ENCODE results near the gene GPR153. TPM values are rescaled to one million over a fixed set of nuclear protein-coding genes. Genes with fewer than 3 reads are reported as not detected.

The GPR153 gene
- total and polyA plus RNA-seq, 2 donors: 12.2 to 12.9 TPM

DNA sequence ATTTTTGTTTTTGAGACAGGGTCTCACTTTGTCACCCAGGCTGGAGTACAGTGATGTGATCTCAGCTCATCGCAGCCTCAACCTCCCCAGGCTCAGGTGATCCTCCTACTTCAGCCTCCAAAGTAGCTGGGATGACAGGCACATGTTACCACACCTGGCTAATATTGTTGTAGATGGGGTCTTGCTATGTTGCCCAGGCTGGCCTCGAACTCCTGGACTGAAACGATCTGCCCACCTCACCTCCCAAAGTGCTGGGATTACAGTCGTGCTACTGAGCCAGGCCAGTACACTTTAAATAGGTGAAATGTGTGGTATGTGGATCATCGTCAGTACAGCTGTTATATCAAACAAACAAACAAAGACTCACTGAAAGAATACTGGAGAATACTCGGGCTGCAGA is 35.0 kb upstream of the GPR153 start:
- DNase-seq (ENCODE audit: extremely low spot score): no peak
- Histone ChIP-seq H3K4me1 (ENCODE audit: insufficient read depth) (no peaks in the 10 kb centered on the region), H3K36me3 (ENCODE audit: insufficient read depth) (no peaks in the 10 kb centered on the region), H3K4me3 (ENCODE audit: low read depth, low read length) (no peak overlapping the region), H3K27ac (ENCODE audit: low read depth) (no peak overlapping the region)
- WGBS: 91% methylated on average over 6 of the region's 6 CpGs

GRCh38 chr1:6294890-6295556 is 34.1 kb upstream of the GPR153 start:
- no peaks in the 10 kb centered on the region for H3K4me1 ChIP-seq (ENCODE audit: insufficient read depth)
- no peak overlapping the region for H3K27ac ChIP-seq (ENCODE audit: low read depth)
- WGBS: 86% methylated on average over 23 of the region's 23 CpGs
- no peak overlapping the region for H3K4me3 ChIP-seq (ENCODE audit: low read depth, low read length)
- DNase-seq (ENCODE audit: extremely low spot score): no peak
- H3K36me3 ChIP-seq (ENCODE audit: insufficient read depth): no peaks in the 10 kb centered on the region

GRCh38 chr1:6294080-6294889 is 33.4 kb upstream of the GPR153 start:
- no peaks in the 10 kb centered on the region for H3K4me1 ChIP-seq (ENCODE audit: insufficient read depth)
- no peak for DNase-seq (ENCODE audit: extremely low spot score)
- H3K36me3 ChIP-seq (ENCODE audit: insufficient read depth): no peaks in the 10 kb centered on the region
- WGBS: 88% methylated on average over 14 of the region's 14 CpGs
- H3K27ac ChIP-seq (ENCODE audit: low read depth): no peak overlapping the region
- no peak overlapping the region for H3K4me3 ChIP-seq (ENCODE audit: low read depth, low read length)

DNA sequence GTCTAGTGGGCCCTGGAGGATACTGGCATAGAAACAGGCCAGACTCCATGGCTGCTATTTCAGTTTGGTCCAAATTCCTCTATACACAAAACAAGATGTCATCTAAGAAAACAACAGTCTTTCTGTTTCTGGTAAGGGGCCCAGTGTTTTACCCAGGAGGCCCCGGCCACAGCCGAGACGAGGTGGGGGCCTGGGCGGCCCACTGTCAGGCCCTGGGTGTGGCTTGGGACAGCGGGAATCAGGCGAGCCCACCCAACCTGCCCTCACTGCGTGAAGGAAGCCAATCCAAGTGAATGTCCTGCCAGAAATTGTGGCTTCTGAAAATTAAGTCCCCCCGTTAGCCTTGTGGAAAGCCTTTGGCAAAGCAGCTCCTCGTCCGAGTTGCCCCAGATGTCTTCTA is 31.2 kb upstream of the GPR153 start:
- no peak for DNase-seq (ENCODE audit: extremely low spot score)
- no peak overlapping the region for H3K27ac ChIP-seq (ENCODE audit: low read depth)
- WGBS: 67% methylated on average over 10 of the region's 10 CpGs
- H3K4me1 ChIP-seq (ENCODE audit: insufficient read depth): peaks cover 3% of the 10 kb centered on the region
- no peaks in the 10 kb centered on the region for H3K36me3 ChIP-seq (ENCODE audit: insufficient read depth)
- H3K4me3 ChIP-seq (ENCODE audit: low read depth, low read length): no peak overlapping the region

- DNase-seq (ENCODE audit: extremely low spot score): no peak
- H3K36me3 ChIP-seq (ENCODE audit: insufficient read depth): no peaks in the 10 kb centered on the region
- peaks cover 3% of the 10 kb centered on the region for H3K4me1 ChIP-seq (ENCODE audit: insufficient read depth)
- 72% methylated on average over 10 of the region's 10 CpGs for WGBS
- no peak overlapping the region for H3K27ac ChIP-seq (ENCODE audit: low read depth)
- H3K4me3 ChIP-seq (ENCODE audit: low read depth, low read length): no peak overlapping the region
These were observed 27.8 kb upstream of the GPR153 start for GRCh38 chr1:6288665-6289064.

- no peak overlapping the region for H3K4me3 ChIP-seq (ENCODE audit: low read depth, low read length)
- WGBS: 89% methylated on average over 14 of the region's 14 CpGs
- no peak for DNase-seq (ENCODE audit: extremely low spot score)
- no peaks in the 10 kb centered on the region for H3K36me3 ChIP-seq (ENCODE audit: insufficient read depth)
- no peak overlapping the region for H3K27ac ChIP-seq (ENCODE audit: low read depth)
- peaks cover 3% of the 10 kb centered on the region for H3K4me1 ChIP-seq (ENCODE audit: insufficient read depth)
These were observed 27.1 kb upstream of the GPR153 start for GRCh38 chr1:6288026-6288425.

- Histone ChIP-seq H3K4me1 (ENCODE audit: insufficient read depth) (peaks cover 3% of the 10 kb centered on the region), H3K27ac (ENCODE audit: low read depth) (no peak overlapping the region), H3K36me3 (ENCODE audit: insufficient read depth) (no peaks in the 10 kb centered on the region), H3K4me3 (ENCODE audit: low read depth, low read length) (no peak overlapping the region)
- DNase-seq (ENCODE audit: extremely low spot score): no peak
- WGBS: 67% methylated on average over 10 of the region's 10 CpGs
These were observed 26.6 kb upstream of the GPR153 start for GRCh38 chr1:6287431-6287886.

DNA sequence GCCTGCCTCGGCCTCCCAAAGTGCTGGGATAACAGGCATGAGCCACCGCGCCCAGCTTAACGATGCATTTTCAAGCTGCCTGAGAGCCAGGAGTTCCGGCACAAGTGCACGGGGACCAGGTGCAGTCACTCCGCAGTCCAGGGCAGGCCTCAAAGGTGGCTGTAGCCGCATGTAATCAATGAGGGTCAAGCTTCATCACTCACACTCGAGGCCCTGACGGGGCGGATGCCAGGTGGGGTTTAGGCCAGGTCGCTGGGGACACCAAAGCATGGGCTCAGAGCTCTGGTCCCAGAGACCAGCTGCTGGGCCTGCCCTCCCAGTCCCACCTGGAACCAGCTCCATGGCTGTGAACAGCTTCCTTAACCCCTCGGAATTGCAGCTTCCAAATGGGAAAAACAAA is 26.1 kb upstream of the GPR153 start:
- DNase-seq (ENCODE audit: extremely low spot score): no peak
- Histone ChIP-seq H3K4me1 (ENCODE audit: insufficient read depth) (peaks cover 3% of the 10 kb centered on the region), H3K36me3 (ENCODE audit: insufficient read depth) (no peaks in the 10 kb centered on the region), H3K27ac (ENCODE audit: low read depth) (no peak overlapping the region), H3K4me3 (ENCODE audit: low read depth, low read length) (no peak overlapping the region)
- 83% methylated on average over 13 of the region's 13 CpGs for WGBS

DNA sequence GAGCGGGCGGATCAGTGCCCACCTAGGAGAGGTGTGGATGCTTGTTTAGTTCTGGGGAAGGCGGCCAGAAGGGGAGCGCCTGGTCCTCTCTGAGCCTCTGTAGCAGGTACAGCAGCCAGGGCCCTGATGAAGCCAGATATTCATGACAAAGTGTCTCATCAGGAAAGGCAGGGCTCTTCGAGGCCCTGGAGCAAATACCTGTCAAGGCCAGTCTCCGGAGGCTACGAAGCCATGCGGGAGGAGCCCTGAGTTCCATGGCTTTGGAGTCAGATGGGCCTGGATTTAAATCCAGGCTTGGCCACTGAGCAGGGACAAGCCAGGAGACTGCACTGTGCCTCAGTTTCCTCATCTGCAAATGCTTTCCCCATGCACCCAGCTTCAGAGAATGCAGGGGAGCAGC is 25.4 kb upstream of the GPR153 start:
- Histone ChIP-seq H3K4me1 (ENCODE audit: insufficient read depth) (peaks cover 3% of the 10 kb centered on the region), H3K36me3 (ENCODE audit: insufficient read depth) (no peaks in the 10 kb centered on the region), H3K4me3 (ENCODE audit: low read depth, low read length) (no peak overlapping the region), H3K27ac (ENCODE audit: low read depth) (no peak overlapping the region)
- DNase-seq (ENCODE audit: extremely low spot score): no peak
- 96% methylated on average over 8 of the region's 8 CpGs for WGBS

GRCh38 chr1:6285336-6285735 is 24.4 kb upstream of the GPR153 start:
- no peak overlapping the region for H3K4me3 ChIP-seq (ENCODE audit: low read depth, low read length)
- DNase-seq (ENCODE audit: extremely low spot score): no peak
- no peak overlapping the region for H3K27ac ChIP-seq (ENCODE audit: low read depth)
- WGBS: 93% methylated on average over 11 of the region's 11 CpGs
- H3K36me3 ChIP-seq (ENCODE audit: insufficient read depth): no peaks in the 10 kb centered on the region
- peaks cover 3% of the 10 kb centered on the region for H3K4me1 ChIP-seq (ENCODE audit: insufficient read depth)

DNA sequence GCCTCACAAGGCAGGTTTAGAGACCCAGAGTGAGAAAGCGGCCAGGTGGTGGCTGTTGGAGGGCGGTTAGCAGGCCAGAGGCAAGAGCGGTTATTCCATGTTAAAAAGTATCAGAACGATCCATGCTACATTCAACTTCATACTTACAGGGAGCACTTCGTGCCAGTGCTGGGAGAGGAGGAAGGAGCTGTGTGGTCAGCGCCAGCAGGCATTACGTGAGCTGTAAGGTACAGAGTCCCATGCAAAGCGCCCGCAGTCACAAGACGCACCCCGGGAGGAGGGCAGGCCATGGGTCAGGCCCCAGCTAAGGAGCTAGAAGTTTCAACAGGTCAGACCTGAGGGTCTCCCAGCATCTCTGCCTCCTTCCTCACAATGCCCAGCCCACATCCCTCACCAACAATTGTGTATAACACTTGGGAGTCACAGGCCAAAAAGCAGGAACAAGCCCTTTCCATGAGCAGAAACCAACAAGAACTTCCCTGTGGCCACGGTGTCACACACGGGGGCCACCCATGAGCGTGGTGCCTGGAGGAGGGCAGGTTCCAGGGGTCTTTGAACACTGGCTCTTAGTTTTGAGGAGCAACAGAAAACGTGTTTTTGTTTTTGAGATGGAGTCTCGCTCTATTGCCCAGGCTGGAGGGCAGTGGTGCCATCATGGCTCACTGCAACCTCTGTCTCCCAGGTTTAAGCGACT is 21.8 kb upstream of the GPR153 start:
- no peak overlapping the region for H3K27ac ChIP-seq (ENCODE audit: low read depth)

DNA sequence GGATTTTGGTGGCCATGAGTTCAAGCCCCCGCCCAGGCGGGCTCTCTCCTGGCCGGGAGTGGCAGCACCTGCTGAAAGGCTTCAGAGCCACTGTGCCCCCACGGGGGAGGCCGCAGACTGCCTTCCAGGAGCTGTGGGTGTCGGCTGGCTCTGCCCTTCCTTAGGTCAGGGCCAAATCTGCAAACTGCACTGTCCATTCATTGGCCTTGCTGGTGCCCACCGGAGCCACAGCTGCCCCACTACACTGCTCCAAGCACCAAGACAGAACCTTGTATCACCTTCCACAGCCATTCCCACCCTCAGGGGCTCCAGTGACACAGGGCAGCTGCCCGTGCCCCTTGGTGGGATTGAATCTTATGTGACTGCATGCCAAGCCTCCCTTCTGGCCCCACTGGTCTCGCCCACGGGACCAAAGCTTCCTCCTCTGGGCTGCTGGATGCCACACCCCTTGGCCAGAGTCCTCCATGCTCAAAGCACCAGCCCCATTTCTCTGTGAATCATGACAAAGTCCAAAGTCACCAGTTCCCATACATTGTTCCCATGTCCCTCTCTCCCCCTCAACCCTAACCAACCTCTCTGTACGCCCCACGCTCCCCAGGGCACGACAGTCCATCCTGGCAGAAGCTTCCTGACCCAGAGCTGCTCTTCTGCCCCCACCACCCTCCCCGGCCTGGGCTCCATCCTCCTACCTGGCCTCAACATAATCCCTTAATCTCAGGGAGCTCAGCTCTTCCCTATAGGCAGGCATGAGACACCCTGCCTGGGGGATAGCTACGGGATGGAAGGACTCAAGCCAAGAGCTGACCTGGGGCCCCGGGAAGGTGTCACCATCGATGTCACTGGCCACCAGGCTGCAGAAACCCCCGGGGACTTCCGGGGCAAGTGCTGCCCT is 20.9 kb upstream of the GPR153 start:
- 86% methylated on average over 19 of the region's 19 CpGs for WGBS
- Histone ChIP-seq H3K27ac (ENCODE audit: low read depth) (no peak overlapping the region), H3K36me3 (ENCODE audit: insufficient read depth) (no peaks in the 10 kb centered on the region), H3K4me3 (ENCODE audit: low read depth, low read length) (no peak overlapping the region), H3K4me1 (ENCODE audit: insufficient read depth) (no peaks in the 10 kb centered on the region)
- no peak for DNase-seq (ENCODE audit: extremely low spot score)

More for the DNA sequence above, 21.8 kb upstream of the GPR153 start:
- Histone ChIP-seq H3K36me3 (ENCODE audit: insufficient read depth) (no peaks in the 10 kb centered on the region), H3K4me1 (ENCODE audit: insufficient read depth) (no peaks in the 10 kb centered on the region), H3K4me3 (ENCODE audit: low read depth, low read length) (no peak overlapping the region)
- 96% methylated on average over 17 of the region's 17 CpGs for WGBS
- no peak for DNase-seq (ENCODE audit: extremely low spot score)

Measured in urinary bladder (tissue), 4 donors.